ENCODE data around the gene VCPKMT. TPM values are rescaled to one million over a fixed set of nuclear protein-coding genes. Genes with fewer than 3 reads are reported as not detected.

The VCPKMT gene
- total RNA-seq, 1 experiment from 2014 or later: 4.4 TPM

DNA sequence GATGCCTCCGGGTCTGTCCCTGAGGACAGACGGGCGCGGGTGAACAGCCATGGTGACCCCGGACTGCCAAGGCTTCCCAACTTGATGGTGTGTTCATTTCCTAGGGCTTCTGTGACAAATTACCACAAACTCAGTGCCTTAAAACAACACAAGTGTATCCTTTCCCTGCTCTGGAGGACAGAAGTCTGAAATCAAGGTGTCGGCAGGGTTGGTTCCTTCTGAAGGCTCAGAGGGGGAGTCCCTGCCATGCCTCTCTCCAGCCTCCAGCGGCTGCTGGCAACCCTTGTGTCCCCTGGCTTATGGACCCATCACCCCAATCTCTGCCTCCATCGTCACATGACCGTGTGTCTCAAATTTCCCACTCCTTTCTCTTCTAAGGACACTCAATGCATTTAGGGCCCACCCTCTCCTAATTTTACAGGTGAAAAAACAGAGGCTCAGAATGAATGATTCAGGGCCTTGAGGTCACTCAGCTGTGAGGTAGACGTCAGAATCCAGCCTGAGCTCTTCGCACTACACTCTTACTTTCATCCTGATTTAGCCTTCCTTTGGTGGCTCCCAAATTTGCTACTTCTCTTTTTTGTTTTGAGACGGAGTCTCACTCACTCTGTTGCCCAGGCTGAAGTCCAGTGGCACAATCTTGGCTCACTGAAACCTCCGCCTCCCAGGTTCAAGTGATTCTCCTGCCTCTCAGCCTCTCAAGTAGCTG lies 45.4 kb downstream of the VCPKMT start:
- no peak for DNase-seq (ENCODE audit: low spot score)
- in situ Hi-C loops (cut with HindIII; ENCODE audit: low sequenced_read_pairs): no loop called here

DNA sequence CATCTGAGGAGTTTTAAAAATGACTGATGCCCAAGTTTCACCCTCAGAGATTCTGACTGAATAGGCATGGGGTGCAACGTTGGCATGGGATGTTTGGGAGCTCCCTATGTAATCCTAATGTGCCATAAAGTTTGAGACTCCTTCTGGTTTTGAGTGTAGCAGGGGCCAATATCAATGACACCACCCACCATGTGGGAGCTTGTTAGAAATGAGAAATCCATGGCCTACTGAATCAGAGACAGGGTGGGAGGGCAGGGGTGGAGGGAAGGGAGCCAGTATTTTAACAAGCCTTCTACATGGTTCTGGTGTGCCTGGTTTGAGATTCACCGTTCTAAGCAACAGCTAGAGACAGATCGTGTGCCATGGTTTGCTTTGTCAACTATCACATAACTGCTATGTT lies 46.1 kb downstream of the VCPKMT start:
- no peak for DNase-seq (ENCODE audit: low spot score)
- in situ Hi-C loops (cut with HindIII; ENCODE audit: low sequenced_read_pairs): no loop called here

DNA sequence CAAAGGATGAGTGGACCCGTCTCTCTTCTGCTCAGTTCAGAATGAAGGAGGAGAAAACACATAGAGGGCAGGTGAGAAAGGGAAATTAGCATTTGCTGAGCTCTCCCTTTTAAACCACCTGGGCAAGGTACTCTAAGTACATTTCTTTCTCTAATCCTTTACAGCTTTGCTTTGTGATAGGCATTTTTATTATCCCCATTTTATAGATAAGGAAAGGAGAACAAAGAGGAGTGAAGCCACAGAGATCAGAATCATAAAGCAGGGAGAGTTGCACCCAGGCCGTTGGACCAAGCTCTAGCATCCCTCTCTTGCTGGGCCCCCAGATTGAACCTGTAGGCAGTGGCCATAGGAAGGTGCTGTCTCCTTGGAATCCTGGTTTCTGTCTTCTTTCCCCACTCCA lies 47.0 kb downstream of the VCPKMT start:
- DNase-seq (ENCODE audit: low spot score): no peak
- in situ Hi-C loops (cut with HindIII; ENCODE audit: low sequenced_read_pairs): no loop called here

DNA sequence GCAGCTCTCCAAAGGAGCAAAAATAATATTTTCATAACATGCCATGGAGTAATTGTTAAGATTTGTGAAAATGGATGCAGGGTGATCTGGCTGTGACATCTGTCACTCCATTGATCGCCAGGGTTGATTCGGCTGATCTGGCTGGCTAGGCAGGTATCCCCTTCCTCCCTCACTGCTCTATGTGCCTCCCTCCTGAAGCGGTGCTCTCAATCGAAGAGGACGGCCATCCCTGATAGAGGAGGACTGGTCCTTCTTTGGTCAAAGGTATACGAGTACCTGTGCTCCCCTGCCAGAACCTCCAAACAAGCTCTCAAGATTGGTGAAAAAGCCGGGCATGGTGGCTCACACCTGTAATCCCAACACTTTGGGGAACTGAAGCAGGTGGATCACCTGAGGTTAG lies 47.9 kb downstream of the VCPKMT start:
- in situ Hi-C loops (cut with HindIII; ENCODE audit: low sequenced_read_pairs): no loop called here
- DNase-seq (ENCODE audit: low spot score): no peak

DNA sequence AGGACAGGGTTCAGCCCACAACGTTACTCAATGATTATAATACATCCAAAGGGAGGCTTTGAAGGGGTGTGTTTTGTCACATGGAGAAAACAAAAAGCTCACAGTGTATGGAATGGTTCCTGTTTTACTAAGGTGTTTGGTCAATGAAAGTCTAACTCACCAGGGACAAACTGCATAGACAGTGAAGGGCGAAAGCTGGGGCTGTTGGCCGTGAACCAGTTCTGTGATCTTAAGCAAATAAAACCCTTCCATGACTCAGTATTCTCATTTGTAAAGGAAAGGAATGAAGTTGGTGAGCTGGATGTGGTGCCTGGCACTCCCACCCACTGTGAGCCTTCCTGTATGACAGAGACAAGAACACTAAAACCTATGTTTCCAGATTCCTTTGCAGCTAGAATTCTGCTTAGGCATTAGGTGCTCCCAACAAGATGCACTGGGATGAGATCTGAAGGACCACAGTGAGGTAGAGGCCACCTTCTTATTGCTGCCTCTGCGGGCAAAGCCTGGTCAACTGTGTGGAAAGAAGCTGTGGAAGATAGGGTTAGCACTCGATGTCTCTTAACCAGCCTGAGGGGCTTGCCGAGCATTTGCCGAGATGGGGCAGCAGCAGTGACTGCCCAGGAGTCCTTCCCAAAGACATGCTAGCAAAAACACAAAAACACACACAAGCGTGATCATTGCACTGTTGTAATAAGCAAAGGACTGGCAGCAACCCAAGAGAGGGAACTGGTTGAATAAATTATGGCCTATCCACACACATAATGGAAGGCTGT lies 48.5 kb downstream of the VCPKMT start:
- no peak for DNase-seq (ENCODE audit: low spot score)
- in situ Hi-C loops (cut with HindIII; ENCODE audit: low sequenced_read_pairs): no loop called here

DNA sequence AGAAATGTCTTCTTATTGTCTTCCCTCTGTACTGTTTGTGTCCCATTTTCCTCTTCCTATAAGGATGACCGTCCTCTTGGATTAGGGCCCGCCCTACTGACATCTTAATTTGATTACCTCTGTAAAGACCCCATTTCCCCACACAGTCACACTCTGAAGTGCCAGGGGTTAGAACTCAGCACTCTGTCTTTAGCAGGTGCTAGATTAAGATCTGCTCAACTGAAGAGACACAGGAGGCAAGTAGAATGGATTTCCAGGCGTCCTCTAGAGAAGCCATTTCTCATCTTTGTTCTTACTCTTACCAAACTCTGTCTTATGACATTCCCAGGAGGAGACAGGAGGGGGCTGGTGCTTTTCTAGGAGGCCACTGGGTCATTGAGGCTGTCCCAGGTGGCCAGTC lies 50.8 kb downstream of the VCPKMT start:
- DNase-seq (ENCODE audit: low spot score): no peak
- in situ Hi-C loops (cut with HindIII; ENCODE audit: low sequenced_read_pairs): no loop called here

DNA sequence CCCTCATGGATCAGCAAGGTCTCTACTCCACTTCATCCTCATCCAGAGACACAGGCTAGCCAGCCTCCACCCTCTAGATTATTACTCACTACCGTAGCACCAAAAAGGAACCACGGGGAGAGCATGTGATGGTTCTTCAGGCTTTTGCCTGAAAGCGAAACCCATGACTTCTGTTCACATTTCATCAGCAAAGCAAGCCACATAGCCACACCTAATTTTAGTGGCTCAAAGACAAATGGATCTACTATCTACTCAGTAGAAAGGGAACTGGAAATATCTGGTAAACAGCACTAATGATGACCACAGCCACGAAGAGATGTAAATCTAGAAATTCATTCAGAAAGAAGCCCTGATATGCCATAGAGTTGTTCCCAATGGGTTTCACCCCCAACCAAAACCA lies 51.4 kb downstream of the VCPKMT start:
- in situ Hi-C loops (cut with HindIII; ENCODE audit: low sequenced_read_pairs): no loop called here
- no peak for DNase-seq (ENCODE audit: low spot score)

DNA sequence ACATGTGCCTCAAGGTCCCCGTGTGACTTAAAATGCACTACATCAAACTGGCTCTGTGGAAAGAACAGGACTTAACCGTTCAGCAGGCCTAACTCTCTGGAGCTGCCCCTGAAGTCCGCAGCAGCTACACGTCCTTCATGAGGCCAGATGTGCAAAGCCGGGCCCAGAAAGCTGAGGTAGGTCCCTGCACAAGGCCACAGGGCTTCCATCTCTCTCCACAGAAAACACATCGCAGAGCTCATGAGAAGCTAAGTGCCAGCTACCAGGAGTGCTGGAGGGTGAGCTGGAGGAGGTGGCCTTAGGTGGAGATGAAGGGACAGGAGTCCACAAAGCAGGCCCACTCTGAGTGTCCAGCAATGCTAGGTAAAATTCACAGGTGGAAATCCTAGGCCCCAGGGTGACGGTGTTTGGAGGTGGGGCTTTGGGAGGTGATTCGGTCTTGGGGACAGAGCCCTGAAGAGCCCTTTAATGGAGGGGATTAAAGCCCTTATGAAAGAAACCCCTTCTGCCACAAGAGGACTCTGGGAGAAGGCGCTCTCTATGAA lies 52.4 kb downstream of the VCPKMT start:
- no peak for DNase-seq (ENCODE audit: low spot score)
- in situ Hi-C loops (cut with HindIII; ENCODE audit: low sequenced_read_pairs): no loop called here

DNA sequence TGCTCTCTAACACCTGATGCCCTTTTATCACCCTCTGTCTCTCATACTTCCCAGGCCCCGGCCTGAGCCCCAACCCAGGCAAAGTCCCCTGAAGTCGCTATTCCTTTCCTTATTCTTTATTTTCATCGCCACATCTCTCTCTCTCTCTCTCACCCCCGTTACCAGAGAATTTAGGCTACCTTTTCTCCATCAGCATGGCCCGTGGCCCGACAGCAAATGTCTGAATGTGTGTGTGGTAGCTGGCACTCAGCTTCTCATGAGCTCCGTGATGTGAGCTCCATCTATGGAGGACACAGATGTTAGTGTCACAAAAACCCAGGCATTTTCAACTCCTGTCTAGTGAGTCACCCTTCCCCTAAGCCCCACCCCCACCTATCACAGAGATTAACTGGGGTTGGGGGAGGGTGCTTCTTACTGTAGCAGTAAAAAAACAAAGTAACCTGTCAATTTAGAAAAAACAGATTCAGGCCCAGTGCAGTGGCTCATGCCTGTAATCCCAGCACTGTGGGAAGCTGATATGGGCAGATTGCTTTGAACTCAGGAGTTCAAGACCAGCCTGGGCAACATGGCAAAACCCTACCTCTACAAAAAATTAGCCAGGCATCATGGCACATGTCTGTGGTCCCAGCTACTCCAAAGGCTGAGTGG lies 53.8 kb downstream of the VCPKMT start:
- no peak for DNase-seq (ENCODE audit: low spot score)
- in situ Hi-C loops (cut with HindIII; ENCODE audit: low sequenced_read_pairs): no loop called here

DNA sequence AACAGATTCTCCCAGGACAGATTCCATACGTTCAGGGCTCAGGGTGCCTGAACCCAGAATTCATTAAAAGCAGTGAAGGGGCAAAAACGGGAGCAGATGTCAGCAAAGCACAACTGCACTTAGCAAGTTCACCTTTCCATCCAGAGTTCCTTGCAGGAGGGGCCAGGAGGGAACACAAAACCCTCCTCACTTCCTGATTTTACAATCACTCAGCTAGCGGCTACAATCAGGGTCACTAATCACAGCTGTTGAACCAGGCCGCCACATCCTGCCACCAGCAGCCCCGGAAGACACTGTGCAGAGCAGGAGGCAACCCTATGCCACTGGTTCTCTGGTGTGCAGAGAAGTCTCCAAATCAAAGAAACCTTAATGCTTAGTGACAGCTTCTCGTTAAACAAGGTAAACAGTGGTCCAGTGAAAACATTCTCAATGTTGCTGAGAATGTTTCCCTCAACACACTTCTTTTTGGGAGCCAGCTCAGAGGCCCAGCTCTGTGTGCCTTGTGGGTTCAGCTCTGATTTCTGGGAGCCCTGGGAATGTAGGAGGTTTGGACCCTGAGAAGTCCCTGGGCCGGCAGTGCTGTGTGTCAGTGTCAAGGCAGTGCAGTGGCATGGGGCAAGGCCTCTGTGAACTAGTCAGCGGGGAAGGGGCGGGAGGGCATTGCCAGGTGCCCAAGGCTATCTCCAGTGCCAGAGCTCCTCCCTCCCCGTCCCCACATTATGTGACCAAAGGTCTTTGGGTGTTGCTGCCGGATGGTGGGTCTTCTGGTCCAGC lies 54.5 kb downstream of the VCPKMT start:
- no peak for DNase-seq (ENCODE audit: low spot score)
- in situ Hi-C loops (cut with HindIII; ENCODE audit: low sequenced_read_pairs): no loop called here

DNA sequence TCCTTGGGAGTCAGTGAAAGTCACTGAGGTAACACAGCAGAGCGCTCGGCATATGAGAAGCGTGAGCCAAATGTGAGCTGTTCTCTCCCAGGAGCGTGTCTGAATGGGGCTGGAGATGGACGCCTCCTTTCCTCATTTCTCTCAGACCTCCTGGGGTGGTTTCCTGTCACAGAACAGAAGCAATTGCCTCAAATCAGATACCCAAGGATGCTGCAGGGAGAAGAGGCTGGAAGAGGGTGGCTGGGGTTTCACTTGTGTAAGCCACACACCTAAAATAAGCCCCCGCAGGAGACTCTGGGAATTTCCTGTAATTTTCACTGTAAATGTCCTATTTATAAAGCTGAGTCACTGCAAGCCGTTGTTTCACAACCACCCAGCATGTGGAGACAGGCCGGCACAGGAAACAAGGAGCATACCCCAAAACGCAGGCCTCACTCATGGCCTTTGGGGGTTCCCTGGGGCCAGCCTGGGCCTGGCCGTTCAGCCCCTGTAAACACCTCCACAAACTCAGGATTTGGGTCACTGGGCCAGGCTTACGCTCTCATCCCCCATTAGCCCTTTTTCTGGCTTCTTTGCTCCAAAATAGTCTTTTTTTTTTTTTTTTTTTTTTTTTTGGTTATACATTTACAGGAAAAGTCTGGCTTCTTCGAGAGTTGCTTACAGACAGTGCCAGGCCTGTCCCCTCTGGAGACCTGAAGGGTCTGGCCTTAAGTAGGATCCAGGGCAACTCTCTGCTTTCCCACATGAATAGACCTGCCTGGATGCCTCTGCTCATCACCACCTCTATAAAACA lies 55.3 kb downstream of the VCPKMT start:
- in situ Hi-C loops (cut with HindIII; ENCODE audit: low sequenced_read_pairs): no loop called here
- DNase-seq (ENCODE audit: low spot score): peak; percentile 37

DNA sequence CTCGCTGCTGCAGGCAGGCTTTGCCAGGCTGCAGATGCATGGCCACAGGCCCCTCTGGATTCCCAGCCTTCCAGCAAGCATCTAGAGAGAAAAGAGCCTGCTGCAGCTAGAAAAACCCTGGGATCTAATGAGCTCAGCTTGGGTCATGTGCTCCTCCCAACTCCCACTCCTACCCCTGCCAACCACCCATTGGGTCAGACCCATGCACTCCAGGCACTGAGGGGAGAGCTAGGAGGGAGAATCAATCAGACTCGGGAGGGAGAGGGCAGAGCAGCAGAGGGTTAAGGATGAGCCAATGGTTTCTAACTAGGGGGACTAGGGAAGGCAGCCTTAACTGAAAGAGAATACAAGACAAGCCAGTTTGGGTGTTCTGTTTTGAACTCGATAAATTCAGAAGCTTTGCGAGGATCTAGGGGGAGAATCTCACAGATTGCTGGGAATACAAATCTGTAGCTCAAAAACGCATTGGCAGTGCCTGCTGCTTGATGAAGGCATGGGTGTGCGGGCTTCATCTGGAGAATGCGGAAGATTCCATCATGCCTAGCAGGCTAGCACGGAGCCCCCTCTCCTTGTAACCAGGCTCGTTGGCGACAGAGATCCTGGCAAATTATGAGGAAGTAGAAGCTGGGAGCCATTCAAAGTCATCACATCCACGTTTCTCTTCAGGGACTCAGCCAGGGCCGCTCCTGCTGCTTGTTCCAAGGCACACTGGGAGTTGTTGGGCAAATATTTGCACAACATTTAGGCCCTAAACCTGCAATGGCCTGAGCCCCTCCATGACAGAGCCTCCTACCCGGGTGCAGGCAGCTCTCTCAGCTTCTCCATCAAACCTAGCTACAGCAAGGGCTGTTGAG lies 56.4 kb downstream of the VCPKMT start:
- in situ Hi-C loops (cut with HindIII; ENCODE audit: low sequenced_read_pairs): no loop called here
- DNase-seq (ENCODE audit: low spot score): no peak

Other genes starting within 250 kb of the VCPKMT start
- 40.2 and 48.0 TPM in 2 replicates for gene ARF6, start 223.5 kb downstream of the VCPKMT start, total RNA-seq (2014; rRNA removed; shearing (Covaris generic))
- gene SOS2, start 115.0 kb upstream of the VCPKMT start, total RNA-seq (2014; rRNA removed; shearing (Covaris generic)): 7.9 and 20.0 TPM in 2 replicates
- gene L2HGDH, start 195.7 kb upstream of the VCPKMT start, total RNA-seq (2014; rRNA removed; shearing (Covaris generic)): 23.0 and 31.6 TPM in 2 replicates
- 8.8 and 31.0 TPM in 2 replicates for gene DMAC2L, start 195.8 kb upstream of the VCPKMT start, total RNA-seq (2014; rRNA removed; shearing (Covaris generic))

All from G401 (cell line).